Measurements from ENCODE around the gene CABP2.

The CABP2 gene

GRCh38 chr11:67469508-67469811 lies 53.8 kb downstream of the CABP2 start:
- TF ChIP-seq POLR2AphosphoS5 (IDR thresholded peaks at IDR 0.05; ENCODE audit: low read depth, low read length) (no peak), SIN3A (IDR thresholded peaks at IDR 0.05; ENCODE audit: borderline replicate concordance, insufficient read depth, low read length) (no peak), TAF1 (IDR thresholded peaks at IDR 0.05; ENCODE audit: borderline replicate concordance, insufficient read depth, low read length) (no peak), REST (IDR thresholded peaks at IDR 0.05; ENCODE audit: insufficient read depth in 1 of 2, low read depth in 2 of 2, low read length in 2 of 2) (no peak), FOXP2 (optimal IDR thresholded peaks at IDR 0.05; ENCODE audit: borderline replicate concordance, extremely low read depth, extremely low read length, insufficient read depth) (no peak)

Measured in PFSK-1 (cell line).